GM19324 (cell line): ENCODE results near the gene PPM1D.
"Not testable (repeated sequence)": the region's sequence is repeated elsewhere in the genome, so short reads cannot be mapped to it uniquely, and the experiment has no call there.

ENCODE experiments used
- ATAC-seq: cut with Tn5 transposase; IDR thresholded peaks from one replicate; pipeline ENCODE4 v1.9.1; 2021; ENCODE audit warnings: mild to moderate bottlenecking, moderate library complexity; ENCODE audit not compliant: unreplicated experiment, low FRiP score

Gene PPM1D

GRCh38 chr17:60593441-60594036, 6.5 kb upstream of the PPM1D start:
- ATAC-seq, result not testable (repeated sequence)

- ATAC-seq, result not testable (repeated sequence)
Observed at GRCh38 chr17:60594170-60594569, 5.8 kb upstream of the PPM1D start.

GRCh38 chr17:60594734-60595133, 5.3 kb upstream of the PPM1D start:
- ATAC-seq, result no peak

GRCh38 chr17:60597297-60597696, 2.7 kb upstream of the PPM1D start:
- no peak for ATAC-seq

GRCh38 chr17:60598001-60598736, 1.8 kb upstream of the PPM1D start:
- ATAC-seq, result no peak

- no peak for ATAC-seq
Observed at GRCh38 chr17:60599220-60599619, 773 bp upstream of the PPM1D start.

DNA sequence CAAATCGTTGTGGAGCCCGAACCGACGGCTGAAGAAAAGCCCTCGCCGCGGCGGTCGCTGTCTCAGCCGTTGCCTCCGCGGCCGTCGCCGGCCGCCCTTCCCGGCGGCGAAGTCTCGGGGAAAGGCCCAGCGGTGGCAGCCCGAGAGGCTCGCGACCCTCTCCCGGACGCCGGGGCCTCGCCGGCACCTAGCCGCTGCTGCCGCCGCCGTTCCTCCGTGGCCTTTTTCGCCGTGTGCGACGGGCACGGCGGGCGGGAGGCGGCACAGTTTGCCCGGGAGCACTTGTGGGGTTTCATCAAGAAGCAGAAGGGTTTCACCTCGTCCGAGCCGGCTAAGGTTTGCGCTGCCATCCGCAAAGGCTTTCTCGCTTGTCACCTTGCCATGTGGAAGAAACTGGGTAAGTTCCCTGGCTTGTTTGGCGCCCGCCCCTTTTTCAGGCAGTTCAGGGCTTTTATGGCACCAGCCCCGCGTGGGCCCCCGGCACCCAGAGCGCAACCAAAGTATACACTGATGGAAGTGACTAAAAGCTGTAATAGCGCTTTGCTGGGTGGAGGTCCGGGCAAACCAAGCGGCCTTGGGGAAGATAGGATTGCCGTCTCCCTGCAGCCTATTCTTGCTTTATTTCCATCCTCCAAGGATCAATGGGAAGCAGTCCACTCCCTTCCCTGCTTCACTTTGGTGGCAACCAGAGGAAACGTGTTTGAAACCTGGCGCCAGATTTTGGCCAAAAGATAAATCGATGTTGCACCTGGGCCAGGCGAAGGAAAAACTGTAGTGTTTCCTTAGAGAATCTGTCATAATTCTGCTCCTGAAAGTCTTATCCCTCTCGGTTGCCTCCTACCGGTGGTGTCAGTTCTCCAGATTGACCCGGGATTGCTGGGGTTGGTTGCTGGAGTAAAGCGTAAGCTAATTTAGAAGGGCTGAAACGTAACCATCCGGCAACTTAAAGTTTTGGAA, 775 bp downstream of the PPM1D start:
- ATAC-seq, result peak; percentile 23

GRCh38 chr17:60601447-60602384, 1.7 kb downstream of the PPM1D start:
- ATAC-seq, result no peak

- ATAC-seq, result no peak
Observed at GRCh38 chr17:60602385-60602742, 2.4 kb downstream of the PPM1D start.

- ATAC-seq, result no peak
Observed at GRCh38 chr17:60602871-60603270, 2.9 kb downstream of the PPM1D start.

DNA sequence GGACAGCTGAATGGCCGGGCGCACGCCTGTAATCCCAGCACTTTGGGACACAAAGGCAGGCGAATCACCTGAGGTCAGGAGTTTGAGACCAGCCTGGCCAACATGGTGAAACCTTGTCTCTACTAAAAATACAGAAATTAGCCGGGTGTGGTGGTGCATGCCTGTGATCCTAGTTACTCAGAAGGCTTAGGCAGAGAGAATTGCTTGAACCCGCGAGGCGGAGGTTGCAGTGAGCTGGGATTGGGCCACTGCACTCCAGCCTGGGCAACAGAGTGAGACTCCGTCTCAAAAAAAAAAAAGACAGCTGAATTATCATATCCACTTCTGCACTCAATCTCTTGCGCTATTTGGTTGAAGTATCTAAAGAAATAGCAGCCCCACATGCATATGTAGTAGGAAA, 3.5 kb downstream of the PPM1D start:
- not testable (repeated sequence) for ATAC-seq

DNA sequence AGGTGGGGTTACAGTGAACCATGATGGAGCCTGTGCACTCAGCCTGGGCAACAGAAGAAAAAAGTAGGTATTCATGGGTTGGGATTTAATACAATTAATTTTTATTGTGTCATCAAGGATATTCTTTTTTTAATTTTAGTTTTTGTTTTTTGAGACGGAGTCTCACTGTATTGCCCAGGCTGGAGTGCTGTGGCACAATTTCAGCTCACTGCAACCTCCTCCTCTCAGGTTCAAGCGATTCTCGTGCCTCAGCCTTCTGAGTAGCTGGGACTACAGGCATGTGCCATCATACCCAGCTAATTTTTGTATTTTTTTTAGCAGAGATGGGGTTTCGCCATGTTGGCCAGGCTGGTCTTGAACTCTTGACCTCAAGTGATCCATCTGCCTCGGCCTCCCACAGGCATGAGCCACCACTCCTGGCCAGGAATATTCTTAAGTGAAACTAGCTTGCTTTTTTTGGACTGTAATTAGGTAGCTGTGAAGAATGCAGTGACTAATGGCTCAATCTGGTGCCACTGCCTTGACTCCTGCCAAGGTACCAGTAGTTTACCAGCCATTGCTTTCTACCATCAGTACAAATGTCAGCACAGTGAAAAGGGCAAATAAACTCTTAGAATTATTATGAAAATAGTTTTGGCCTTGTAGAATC, 4.8 kb downstream of the PPM1D start:
- no peak for ATAC-seq

GRCh38 chr17:60606036-60606435, 6.0 kb downstream of the PPM1D start:
- no peak for ATAC-seq

DNA sequence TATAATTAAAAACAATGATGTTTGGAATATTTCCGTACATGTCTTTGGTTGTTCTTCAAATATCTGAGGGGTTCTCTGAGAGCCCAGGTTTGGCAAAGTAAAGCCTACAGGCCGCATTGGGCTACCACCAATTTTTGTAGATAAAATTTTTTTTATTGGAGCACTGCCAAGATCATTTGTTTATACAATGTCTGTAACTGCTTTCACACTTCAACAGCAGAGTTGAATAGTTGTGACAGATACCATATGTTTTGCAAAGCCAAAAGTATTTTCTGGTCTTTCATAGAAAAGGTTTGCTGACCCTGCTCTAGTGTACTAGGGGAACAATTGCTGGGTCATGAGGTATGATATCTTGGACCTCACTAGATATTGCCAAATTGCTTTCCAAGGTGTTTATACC, 10.5 kb downstream of the PPM1D start:
- no peak for ATAC-seq

GRCh38 chr17:60611321-60611720, 11.3 kb downstream of the PPM1D start:
- not testable (repeated sequence) for ATAC-seq

- no peak for ATAC-seq
Observed at GRCh38 chr17:60613325-60613724, 13.3 kb downstream of the PPM1D start.

- not testable (repeated sequence) for ATAC-seq
Observed at GRCh38 chr17:60613796-60614195, 13.8 kb downstream of the PPM1D start.

- ATAC-seq, result not testable (repeated sequence)
Observed at GRCh38 chr17:60614247-60614646, 14.3 kb downstream of the PPM1D start.

DNA sequence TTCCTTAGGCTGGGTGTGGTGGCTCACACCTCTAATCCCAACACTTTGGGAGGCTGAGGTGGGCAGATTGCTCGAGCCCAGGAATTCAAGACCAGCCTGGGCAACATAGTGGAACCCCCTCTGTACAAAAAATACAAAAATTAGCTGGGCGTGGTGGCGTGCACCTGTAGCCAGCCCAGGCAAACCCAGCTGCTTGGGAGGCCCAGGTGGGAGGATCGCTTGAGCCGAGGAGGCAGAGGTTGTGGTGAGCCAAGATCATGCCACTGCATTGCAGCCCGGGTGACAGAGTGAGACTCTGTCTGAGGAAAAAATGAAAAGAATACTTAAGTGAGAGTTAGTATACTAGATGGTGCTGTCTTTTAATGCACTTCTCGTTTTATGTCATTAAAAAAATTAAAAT, 15.1 kb downstream of the PPM1D start:
- no peak for ATAC-seq

DNA sequence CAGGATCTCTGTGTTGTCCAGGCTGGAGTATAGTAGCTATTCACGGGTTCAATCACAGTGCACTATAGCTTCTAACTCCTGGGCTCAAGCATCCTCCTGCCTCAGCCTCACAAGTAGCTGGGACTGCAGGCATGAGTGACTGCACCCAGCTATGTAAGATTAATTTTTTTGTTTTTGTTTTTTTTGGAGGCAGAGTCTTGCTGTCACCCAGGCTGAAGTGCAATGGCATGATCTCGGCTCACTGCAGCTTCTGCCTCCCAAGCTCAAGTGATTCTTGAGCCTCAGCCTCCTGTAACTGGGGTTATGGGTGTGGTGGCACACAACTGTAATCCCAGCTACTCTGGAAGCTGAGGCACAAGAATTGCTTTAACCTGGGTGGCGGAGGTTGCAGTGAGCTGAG, 15.8 kb downstream of the PPM1D start:
- ATAC-seq, result no peak
